GM18498 (cell line): ENCODE results near the gene CPLX1.
"Not testable (repeated sequence)": the region's sequence is repeated elsewhere in the genome, so short reads cannot be mapped to it uniquely, and the experiment has no call there.

Source experiments
- ATAC-seq: cut with Tn5 transposase; IDR thresholded peaks from one replicate; pipeline ENCODE4 v1.9.1; 2021; ENCODE audit warnings: mild to moderate bottlenecking, moderate library complexity; ENCODE audit not compliant: unreplicated experiment

Gene CPLX1

GRCh38 chr4:740656-741282 lies 85.2 kb downstream of the CPLX1 start:
- no peak for ATAC-seq

DNA sequence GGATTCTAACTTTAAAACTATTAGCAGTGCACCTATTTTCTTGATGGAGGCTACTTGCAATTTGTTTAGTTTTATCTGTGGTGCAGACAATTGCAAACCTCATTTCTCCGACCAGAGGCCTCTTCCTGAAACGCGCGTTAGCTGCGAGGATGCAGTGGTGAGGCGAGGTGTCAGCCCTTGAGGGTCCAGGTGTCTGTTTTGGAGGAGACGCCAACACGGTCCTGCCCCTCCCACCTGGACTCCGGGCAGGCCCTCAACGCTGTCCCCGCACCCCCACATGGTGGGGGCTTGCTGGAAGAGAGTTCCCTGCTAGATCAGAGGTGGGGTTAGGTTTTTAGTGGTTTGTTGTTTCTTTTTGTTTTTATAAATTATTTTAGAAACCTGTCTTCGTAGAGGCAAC lies 85.9 kb downstream of the CPLX1 start:
- no peak for ATAC-seq

- no peak for ATAC-seq
Measured at GRCh38 chr4:739569-739968, 86.4 kb downstream of the CPLX1 start.

DNA sequence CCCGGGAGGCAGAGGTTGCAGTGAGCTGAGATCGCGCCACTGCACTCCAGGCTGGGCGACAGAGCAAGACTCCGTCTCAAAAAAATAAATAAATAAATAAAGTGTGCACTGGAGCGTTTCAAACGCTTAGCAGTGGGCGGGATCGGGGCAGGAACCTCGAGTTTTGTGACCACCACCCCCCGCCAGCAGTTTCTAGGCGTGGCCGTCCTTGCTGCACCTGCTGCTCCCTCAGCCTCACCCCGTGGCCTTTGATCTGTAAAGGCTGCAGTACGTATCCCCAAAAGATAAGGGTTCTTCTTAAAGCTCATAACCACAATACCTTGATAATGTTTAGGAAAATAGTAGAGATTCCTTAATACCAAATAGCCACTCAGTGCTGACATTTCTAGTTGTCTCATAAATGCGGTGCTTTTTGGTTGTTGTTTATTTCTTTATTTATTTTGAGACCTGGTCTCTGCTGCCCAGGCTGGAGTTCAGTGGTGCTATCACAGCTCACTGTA lies 87.1 kb downstream of the CPLX1 start:
- ATAC-seq, result no peak

DNA sequence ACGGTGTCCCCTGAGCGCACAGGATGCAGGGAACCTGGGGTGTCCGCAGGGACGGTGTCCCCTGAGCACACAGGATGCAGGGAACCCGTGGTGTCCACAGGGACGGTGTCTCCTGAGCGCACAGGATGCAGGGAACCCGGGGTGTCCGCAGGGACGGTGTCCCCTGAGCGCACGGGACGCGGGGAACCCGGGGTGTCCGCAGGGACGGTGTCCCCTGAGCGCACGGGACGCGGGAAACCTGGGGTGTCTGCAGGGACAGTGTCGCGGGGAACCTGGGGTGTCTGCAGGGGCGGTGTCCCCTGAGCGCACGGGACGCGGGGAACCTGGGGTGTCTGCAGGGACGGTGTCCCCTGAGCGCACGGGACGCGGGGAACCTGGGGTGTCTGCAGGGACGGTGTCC lies 89.4 kb downstream of the CPLX1 start:
- not testable (repeated sequence) for ATAC-seq

DNA sequence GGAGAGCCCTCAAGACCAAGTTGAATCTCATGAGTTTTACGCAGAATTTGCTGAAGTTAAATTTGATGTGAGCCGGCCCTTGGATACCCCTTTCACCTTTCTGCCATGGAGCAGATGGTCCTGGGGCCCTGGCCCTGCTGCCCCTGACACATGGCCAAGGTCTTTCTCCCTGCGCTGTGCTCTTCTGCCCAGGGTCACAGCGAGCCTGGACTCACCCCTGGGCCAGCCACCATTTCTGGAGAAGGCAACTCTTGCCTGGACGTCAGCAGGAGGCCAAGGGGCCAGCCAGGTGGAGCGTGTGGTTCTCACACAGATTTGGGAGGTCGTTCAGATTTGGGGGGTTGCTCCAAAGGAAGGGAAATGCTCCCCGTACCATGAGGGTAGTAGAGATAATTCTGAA lies 90.3 kb downstream of the CPLX1 start:
- no peak for ATAC-seq
